SW480 (cell line): Measurements from ENCODE around the gene SH3PXD2A.
"Not testable (repeated sequence)": the region's sequence is repeated elsewhere in the genome, so short reads cannot be mapped to it uniquely, and the experiment has no call there.

ENCODE experiments used
- DNase-seq: peaks from one replicate; pipeline ENCODE4 v3.0.0-alpha.2; 2016; ENCODE audit warnings: low spot score

Gene SH3PXD2A

DNA sequence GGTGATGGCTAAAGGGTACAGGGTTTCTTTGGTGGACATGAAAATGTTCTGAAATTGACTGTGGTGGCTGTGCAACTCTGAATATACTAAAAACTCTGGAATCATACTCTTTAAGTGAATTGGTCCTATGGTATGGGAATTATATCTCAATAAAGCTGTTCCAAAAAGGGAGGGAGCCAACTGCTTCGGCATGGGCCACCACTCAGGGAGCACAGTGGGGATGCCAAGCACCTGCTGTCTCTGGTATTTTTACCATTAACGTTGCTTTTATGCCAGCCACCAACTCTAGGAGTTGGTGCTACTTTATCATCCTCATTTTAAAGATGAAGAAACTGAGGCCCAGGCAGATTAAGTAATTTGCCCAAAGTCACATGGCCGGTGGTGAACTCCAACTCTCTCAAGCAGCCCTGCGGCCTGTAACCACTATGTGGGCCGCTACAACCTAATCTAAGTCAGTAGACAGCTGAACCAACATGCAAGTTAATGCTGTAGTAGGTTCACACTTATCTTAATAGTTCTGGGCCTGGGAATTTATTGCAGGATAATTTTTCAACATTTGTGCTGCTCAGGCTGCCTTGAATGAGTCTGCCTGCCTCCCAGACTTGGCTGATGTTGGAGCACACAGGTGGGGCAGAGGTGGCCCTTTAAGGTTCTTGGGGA is 20.8 kb downstream of the SH3PXD2A start:
- no peak for DNase-seq

DNA sequence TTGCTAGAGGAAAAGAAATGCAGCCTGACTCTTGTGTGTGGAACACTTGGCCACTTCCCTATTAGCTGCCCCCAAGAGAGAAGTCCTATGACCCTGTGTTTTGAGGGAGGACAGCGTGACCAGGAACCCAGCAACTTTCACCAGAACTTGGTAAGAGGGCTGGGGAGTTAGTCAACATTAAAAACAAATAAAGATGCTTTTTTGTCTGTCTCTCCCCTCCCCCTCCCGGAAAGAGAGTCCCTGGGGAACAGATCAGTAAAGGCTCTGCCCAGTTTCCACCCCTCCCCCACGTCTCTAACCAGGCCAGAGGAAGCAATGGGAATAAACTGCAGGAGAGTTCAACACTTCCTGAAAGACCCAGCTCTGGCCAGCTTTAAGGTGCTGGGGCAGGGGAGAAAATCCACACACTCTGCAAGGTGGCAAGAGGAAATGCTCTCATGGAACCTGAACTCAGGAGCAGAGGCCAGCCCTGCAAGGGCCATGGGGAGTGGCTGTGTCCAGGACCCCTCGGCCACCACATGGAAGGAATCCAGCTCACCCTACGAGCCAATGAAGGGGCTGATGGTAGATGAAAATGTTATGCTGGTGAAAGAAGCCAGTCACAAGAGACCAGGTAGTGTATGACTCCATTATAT is 21.5 kb downstream of the SH3PXD2A start:
- no peak for DNase-seq

DNA sequence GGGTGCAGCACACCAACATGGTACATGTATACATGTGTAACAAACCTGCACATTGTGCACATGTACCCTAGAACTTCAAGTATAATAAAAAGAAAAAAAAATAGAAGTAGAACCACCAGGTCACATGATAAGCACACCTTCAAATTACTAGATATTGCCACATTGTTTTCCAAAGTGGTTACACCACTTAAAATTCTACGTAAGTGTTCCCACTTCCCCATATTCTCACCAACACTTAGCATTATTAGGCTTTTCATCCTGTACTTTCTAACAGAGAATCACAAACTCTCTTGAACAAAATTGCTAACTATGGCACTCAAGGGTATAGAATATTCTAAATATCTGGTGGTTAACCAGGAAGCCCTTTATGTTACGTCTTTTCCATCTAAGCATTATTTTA is 22.6 kb downstream of the SH3PXD2A start:
- DNase-seq, result no peak

- no peak for DNase-seq
These were observed 25.4 kb downstream of the SH3PXD2A start for GRCh38 chr10:103829838-103830465.

DNA sequence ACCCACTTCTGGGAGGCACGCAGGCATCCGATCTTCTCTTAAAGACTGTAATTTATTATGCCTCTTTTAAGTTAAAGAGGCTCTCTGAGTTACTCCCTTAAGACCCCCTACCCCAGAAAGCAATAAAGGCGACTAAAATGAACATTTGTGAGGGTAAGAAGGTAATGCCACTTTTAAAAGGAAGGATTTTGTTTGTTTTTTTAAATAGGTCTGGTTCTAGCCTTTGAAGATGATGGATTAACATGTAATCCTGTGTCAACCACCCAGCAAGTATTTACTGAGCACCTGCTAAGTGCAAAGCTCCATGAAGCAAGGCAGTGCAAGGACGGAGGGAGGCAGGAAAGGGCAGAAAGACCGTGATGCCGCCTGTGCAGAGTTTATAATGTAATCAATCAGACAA is 26.1 kb downstream of the SH3PXD2A start:
- no peak for DNase-seq

DNA sequence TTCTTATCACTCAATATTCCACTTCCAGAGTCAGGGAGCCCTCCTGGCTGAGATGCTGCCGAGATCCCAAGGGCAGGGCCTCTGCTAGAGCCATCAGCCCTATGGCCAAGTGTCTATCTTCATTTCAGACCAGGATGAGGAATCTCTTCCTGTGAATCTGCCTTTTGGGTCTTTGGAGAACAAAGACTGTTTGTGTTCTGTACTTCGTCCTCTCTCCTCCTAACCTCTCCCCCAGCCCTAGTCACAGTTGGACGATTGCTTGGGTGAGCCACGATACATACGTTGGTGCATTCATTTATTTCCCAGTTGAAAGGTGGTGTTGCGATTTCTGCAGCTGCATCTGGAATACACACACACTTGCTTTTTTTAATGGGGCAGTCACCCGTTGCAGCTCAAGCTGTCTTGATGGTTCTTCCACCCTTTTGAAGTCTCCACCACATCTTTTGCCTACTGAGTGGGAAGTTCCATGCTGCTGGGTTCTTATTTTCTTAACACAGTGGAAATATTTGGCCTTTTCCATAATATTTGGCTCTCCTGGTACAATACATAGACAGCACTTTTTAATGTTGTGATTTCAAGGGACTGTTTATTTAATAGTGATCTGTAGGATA is 26.7 kb downstream of the SH3PXD2A start:
- no peak for DNase-seq

GRCh38 chr10:103828107-103828506 is 27.3 kb downstream of the SH3PXD2A start:
- peak; percentile 50 for DNase-seq

GRCh38 chr10:103826885-103827284 is 28.5 kb downstream of the SH3PXD2A start:
- DNase-seq, result no peak

DNA sequence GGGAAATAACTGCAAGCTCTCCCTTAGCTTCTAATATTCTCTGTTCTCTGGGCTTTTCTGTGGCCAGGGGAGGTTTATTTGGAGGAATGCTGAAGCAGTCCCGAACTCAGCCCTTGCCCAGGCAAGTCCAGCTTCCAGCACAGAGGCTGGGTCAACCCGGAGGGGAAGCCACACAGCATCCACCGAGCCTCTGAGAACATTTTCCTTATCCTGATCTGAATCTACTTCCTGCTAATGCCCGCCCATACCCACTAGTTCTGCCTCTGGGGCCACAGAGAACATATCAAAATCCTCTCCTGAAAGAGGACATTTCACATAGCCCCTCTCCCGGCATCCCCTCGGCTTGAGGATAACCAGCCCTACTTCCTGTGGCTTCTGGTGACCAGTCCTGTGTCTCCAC is 31.1 kb downstream of the SH3PXD2A start:
- no peak for DNase-seq

DNA sequence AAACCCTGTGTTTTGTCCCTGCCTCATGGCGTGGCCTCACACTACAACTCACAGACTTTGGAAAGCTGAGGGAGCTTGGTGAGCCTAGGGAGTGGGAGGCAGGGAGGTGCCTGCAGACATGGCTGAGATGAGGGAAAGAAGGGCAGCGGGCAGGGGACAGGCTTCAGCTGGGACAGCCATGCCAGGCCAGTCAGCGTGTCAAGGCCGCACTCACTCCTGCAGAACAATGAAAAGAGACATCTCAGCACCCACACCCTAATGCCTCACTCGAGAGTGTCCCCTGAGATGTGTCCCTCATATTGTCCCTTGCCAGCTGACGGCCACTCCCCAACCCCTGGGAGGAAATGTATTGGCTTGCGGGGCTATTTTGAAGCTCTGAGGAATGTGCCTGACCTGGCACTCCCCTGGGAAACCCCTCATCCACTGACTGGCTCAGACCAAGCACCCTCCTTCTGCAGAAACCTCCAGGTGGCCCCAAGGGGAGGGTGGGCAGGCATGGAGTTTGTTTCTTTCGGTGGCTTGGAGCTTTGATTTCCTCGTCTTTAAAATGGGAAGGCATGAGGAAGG is 31.6 kb downstream of the SH3PXD2A start:
- DNase-seq, result no peak

- DNase-seq, result no peak
These were observed 32.6 kb downstream of the SH3PXD2A start for GRCh38 chr10:103822800-103823199.

DNA sequence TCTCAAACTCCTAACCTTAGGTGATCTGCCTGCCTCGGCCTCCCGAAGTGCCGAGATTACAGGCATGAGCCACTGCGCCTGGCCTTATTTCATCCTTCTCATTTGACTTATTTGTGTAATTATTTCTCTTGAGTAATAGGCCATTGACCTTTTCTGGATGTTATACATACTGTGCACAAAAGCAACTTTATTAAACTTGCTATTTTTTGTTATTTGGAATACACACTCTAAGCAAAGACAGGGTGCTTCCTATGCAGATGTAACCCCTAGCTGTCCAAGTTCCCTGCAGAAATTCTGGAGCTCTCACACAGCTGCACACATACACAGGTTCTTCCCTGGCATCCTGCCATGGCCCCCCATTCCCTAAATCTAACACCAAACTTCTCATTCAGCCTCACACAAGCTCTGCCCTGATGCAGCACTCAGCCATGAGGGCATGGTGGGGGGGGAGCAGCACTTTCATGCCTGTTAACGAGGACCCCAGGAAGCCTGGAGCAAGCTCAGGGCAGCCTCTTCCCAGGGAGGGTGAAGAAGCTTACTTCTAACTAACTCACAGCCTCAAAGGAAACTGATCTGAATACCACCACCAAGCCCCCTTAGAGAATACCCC is 33.2 kb downstream of the SH3PXD2A start:
- no peak for DNase-seq

DNA sequence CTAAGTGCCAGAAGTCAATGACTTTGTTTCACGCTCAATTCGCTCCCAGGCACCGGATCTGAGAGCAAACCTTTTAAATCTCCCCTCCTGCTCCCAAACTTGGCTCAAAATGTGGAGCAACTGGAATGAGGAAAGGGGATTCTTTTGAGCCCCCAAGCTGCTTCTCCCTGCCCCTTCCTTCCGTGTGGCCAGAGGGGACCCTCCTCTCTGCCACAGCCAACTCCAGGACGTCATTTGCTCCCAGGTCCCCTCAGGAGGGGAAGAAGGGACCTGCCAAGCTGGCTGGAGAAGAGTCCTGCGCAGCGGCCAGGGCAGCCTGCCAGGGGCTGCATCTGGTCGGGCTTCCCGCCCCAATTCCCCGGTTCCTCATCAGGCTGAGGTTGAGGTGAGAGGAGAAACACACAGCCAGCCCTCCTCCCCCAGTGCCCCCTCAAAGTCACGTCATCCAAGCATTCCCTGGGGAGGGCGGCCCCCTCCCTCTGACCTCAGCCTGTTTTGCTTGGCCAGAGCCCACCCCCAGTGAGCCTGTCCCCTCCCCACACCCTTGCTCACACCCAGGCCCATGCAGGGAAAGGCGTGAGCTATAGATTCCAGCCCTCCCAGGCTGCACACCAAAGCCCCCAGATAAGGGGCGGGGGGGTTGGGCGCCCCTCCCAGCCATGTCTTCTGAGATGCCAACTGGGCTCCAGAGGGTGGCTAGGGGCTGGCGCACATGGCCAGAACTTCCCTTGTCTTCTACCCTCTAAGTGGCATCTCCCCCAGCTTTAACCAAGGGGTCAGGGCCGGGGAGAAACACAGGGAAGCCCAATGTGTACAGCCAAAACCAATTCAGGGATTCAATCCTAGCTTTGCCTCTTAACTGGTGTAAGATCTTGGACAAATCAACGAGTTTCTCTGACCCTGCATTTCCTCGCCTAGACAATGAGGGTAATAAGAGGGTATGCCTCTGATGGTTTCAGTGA is 35.0 kb downstream of the SH3PXD2A start:
- no peak for DNase-seq

- no peak for DNase-seq
These were observed 35.9 kb downstream of the SH3PXD2A start for GRCh38 chr10:103819493-103819892.

- DNase-seq, result no peak
These were observed 36.5 kb downstream of the SH3PXD2A start for GRCh38 chr10:103818765-103819374.

GRCh38 chr10:103818105-103818504 is 37.3 kb downstream of the SH3PXD2A start:
- no peak for DNase-seq

DNA sequence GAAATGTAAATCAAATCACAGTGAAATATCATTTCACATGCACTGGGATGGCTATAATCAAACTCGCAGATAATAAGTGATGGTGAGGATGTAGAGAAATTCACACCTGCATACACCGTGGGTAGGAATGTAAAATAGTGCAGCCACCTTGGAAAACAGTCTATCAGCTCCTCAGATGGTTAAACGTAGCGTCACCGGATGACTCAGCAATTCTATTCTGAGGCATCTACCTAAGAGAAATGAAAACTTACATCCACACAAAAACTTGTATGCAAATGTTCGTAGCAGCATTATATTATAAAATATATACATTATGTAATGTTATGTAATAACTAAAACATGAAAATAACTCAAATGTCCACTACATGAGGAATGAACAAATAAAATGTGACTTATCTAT is 38.9 kb downstream of the SH3PXD2A start:
- no peak for DNase-seq

DNA sequence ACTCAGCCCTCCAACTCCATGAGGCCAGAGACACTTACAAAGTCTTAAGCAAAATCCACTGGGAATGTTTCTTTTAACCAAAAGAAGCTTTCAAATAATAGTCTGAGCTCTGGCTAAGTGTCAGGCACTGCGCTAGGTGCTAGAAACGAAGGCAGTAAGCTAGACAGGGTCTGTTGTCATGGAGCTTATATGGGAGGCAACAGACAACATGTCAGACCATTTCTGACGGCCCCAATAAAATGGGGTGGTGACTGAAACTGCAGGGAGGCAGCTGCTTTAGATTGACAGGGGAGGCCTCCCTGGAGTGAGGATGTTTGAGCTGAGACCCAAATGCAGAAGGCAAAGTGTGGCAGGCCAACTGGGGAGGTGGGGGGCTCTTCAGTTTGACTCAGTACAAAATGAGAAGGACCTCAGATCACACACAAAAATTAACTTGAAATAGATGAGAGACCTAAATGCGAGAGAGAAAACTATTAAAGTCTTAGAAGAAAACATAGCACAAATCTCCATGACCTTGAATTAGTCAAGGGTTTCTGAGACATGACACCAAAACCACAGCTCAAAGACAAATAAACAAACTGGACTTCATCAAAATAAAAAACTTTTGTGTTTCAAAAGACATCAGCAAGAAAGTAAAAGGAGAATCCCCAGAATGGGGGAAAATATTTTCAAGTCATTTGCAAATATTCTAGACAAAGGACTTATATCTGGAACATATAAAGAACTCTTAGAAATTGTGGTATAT is 40.6 kb downstream of the SH3PXD2A start:
- no peak for DNase-seq

DNA sequence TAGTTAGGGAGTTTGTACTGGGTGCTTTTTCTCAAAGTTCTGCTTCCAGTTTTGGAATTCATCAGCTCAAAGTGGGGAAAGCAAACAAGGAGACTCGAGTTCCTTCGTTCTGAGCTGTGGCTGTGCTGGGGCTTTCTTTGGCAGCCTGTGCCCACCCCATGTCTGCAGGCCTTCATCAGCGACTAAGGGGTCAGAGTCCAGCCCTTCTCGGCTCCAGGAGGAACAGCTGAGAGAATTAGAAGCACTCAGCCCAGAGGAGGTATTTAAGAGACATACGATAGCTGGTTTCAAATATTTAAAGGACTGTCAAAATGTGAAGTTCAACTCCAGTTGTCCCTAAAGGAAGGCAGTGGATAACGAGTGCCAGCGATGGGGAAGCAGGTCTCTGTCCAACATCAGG is 41.3 kb downstream of the SH3PXD2A start:
- DNase-seq, result no peak

DNA sequence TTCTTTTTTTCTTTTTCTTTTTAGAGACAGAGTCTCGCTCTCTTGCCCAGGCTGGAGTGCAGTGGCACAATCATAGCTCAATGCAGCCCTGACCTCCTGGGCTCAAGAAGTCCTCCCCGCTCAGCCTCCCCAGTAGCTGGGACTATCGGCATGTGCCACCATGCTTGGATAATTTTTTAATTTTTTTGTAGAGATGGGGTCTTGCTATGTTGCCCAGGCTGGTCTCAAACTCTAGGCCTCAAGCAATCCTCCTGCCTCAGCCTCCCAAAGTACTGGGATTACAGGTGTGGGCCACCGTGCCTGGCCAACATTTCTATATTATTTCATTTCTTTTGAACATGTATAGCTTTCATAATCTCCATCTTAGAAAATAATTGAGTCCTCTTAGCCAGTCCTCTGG is 42.1 kb downstream of the SH3PXD2A start:
- DNase-seq, result not testable (repeated sequence)
